Mucosa of descending colon (tissue), 3 donors: ENCODE measurements around the gene PEX11G. TPM values are rescaled to one million over a fixed set of nuclear protein-coding genes. Genes with fewer than 3 reads are reported as not detected.

Experiments
- ATAC-seq: fragments of 200-7000 bp; cut with Tn5 transposase; one replicate; pipeline ENCODE4 v1.9.1; 2020; ENCODE audit warnings: mild to moderate bottlenecking, moderate library complexity
- DNase-seq, 3 donors: peaks; one replicate each; pipeline ENCODE4 v3.0.0-alpha.2; 2020
- H3K36me3 ChIP-seq: fragments of 200-600 bp; one replicate; pipeline ENCODE4 v1.8.0; 2021; ENCODE audit warnings: low read depth, mild to moderate bottlenecking
- H3K4me1 ChIP-seq: fragments of 200-600 bp; one replicate; pipeline ENCODE4 v1.8.0; 2021; ENCODE audit warnings: low read depth, mild to moderate bottlenecking
- H3K4me3 ChIP-seq: fragments of 200-600 bp; one replicate; pipeline ENCODE4 v1.8.0; 2021; ENCODE audit warnings: mild to moderate bottlenecking
- H3K9me3 ChIP-seq: fragments of 200-600 bp; one replicate; pipeline ENCODE4 v1.8.0; 2021; ENCODE audit warnings: mild to moderate bottlenecking
- CTCF ChIP-seq: fragments of 200-600 bp; IDR thresholded peaks from one replicate; pipeline ENCODE4 v1.8.0; 2022; ENCODE audit warnings: antibody characterized with exemption, mild to moderate bottlenecking
- intact Hi-C, 2 donors: fragments of 100-400 bp; cut with DNase I in 1 of 2; cut with micrococcal nuclease in 1 of 2; formaldehyde crosslinking; loops; one replicate each; pipeline versions ENCODE4 v1.11.0 to v1.11.1; 2022; cut with DNase I, micrococcal nuclease
- total RNA-seq, 3 donors: library from RNA; stranded (reverse); fragmentation: NEBNext Ultra II Directional in 2 of 3; extraction: Animal tissue kit (Norgen Biotek cat#: 25700) in 2 of 3; gene quantifications; one replicate each; pipeline versions ENCODE4 v1.2.1 to v1.2.4, GENCODE V29; 2021 to 2023
- donor health status: DM: no; HTN: no; CAD: no; lungs with moderate emphysema.
- donor health status: DM: no; HTN: no; CAD: no.
- donor health status: DM: no; HTN: yes; CAD: no.

The PEX11G gene
- total RNA-seq, 3 donors from 2014 or later: 4.0 to 9.5 (median 8.1) TPM

- H3K36me3 ChIP-seq: no peaks in the 10 kb centered on the region
- no peak for TF ChIP-seq CTCF
- no peak for DNase-seq
- H3K4me1 ChIP-seq: no peaks in the 10 kb centered on the region
- intact Hi-C loops: no loop called here
- no peaks in the 10 kb centered on the region for H3K9me3 ChIP-seq
- ATAC-seq: no peak
- no peak overlapping the region for H3K4me3 ChIP-seq
These were observed 21.5 kb downstream of the PEX11G start for GRCh38 chr19:7467009-7467989.

GRCh38 chr19:7463575-7463974 lies 25.3 kb downstream of the PEX11G start:
- H3K9me3 ChIP-seq: no peaks in the 10 kb centered on the region
- intact Hi-C loops: no loop called here
- H3K36me3 ChIP-seq: peaks cover 6% of the 10 kb centered on the region

GRCh38 chr19:7461841-7462629 lies 26.8 kb downstream of the PEX11G start:
- Histone ChIP-seq H3K4me3 (no peak overlapping the region), H3K4me1 (no peaks in the 10 kb centered on the region), H3K36me3 (peaks cover 6% of the 10 kb centered on the region), H3K9me3 (no peaks in the 10 kb centered on the region)
- ATAC-seq (no peak), DNase-seq (no peak)
- intact Hi-C loops: no loop called here
- no peak for TF ChIP-seq CTCF

More at GRCh38 chr19:7463575-7463974, 25.3 kb downstream of the PEX11G start:
- DNase-seq: no peak
- TF ChIP-seq CTCF: no peak
- H3K4me1 ChIP-seq: no peaks in the 10 kb centered on the region
- no peak for ATAC-seq
- no peak overlapping the region for H3K4me3 ChIP-seq

GRCh38 chr19:7460562-7460966 lies 28.3 kb downstream of the PEX11G start:
- H3K9me3 ChIP-seq: no peaks in the 10 kb centered on the region
- intact Hi-C loops: no loop called here
- H3K4me1 ChIP-seq: no peaks in the 10 kb centered on the region
- no peak overlapping the region for H3K4me3 ChIP-seq
- peaks cover 6% of the 10 kb centered on the region for H3K36me3 ChIP-seq
- no peak for ATAC-seq
- DNase-seq: no peak
- no peak for TF ChIP-seq CTCF

- no peak for ATAC-seq
These were observed 29.1 kb downstream of the PEX11G start for GRCh38 chr19:7459773-7460172.

More at GRCh38 chr19:7459773-7460172, 29.1 kb downstream of the PEX11G start:
- Histone ChIP-seq H3K4me3 (no peak overlapping the region), H3K36me3 (peaks cover 6% of the 10 kb centered on the region), H3K4me1 (no peaks in the 10 kb centered on the region), H3K9me3 (no peaks in the 10 kb centered on the region)
- DNase-seq: no peak
- intact Hi-C loops: no loop called here
- no peak for TF ChIP-seq CTCF
